Suprapubic skin (tissue), 3 donors: ENCODE measurements around the gene STAT6.

Source experiments
- CTCF ChIP-seq, 2 donors: fragments of 200-600 bp in 1 of 2; fragments of 450-650 bp in 1 of 2; sonication (generic) in 1 of 2; IDR thresholded peaks; one replicate each; pipeline ENCODE4 v1.5.1; 2016 to 2019; ENCODE audit warnings: antibody characterized with exemption in 2 of 2, mild to moderate bottlenecking in 1 of 2, moderate library complexity in 1 of 2
- EP300 ChIP-seq: sonication (generic); formaldehyde crosslinking; IDR thresholded peaks from one replicate; pipeline ENCODE4 v1.6.1; 2017; ENCODE audit warnings: antibody characterized with exemption
- POLR2A ChIP-seq, 2 donors: fragments of 450-650 bp; IDR thresholded peaks; one replicate each; pipeline ENCODE4 v1.6.1; 2017; ENCODE audit warnings: antibody characterized with exemption in 2 of 2, mild to moderate bottlenecking in 2 of 2, moderate library complexity in 2 of 2

- TF ChIP-seq CTCF (IDR thresholded peaks at IDR 0.05) (no peak), POLR2A (IDR thresholded peaks at IDR 0.05) (no peak), EP300 (no peak)
Observed at GRCh38 chr12:57143454-57143853, 32.3 kb upstream of the STAT6 start.
